Anterior cingulate cortex (tissue), 58 donors: ENCODE data around the gene HTN3.
"Not testable (repeated sequence)": the region's sequence is repeated elsewhere in the genome, so short reads cannot be mapped to it uniquely, and the experiment has no call there.

ENCODE experiments used
- DNase-seq, 58 donors: peaks; one replicate each; lab custom pipeline; 2025; lab: John Stamatoyannopoulos, UW

The HTN3 gene

GRCh38 chr4:70028159-70028558 is at the start of gene HTN3:
TSS of gene HTN3 (plus strand) at chr4:70028459. CDS start at chr4:70030741, 2,282 bp downstream.
- DNase-seq = not testable (repeated sequence)

- DNase-seq = peak in 1 of 58 donors; percentile 4
Measured at GRCh38 chr4:69984030-69984443, 44.2 kb upstream of the HTN3 start.

- DNase-seq = no peak
Measured at GRCh38 chr4:69986663-69987062, 41.6 kb upstream of the HTN3 start.

DNA sequence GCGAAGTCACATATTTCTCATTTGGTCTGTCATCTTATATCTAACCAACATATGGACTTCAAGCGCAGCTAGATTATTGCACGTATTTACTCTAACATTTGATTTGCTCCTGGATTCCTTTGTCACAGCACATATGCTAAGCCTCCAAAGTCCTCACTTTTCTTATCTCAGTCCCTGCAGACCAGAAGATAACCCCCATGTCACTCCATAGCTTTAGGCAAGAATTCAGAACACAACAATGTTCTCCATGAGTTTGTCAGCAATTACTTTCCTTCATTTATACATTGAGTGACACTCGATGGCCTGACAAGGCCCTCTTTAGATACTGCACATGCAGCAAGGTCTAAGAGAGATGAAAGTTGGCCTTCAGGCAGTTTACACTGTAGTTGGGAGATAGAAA is 37.2 kb upstream of the HTN3 start:
- no peak for DNase-seq

DNA sequence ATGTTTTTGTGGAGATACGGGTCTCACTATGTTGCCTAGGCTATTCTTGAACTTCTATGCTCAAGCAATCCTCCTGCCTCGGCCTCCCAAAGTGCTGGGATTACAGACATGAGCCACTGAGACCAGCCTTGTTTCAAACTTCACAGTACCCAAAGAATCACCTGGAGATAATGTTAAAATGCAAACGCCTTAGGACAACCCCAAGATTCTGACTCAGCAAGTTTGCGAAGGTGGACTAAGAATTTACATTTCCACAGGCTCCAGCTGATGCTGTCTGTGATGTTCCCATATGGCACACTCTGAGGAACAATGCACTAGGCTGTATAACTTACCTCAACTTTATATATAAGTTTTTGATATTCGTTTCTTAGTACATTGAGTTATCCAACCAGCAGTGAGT is 33.5 kb upstream of the HTN3 start:
- no peak for DNase-seq

GRCh38 chr4:69995526-69996016 is 32.7 kb upstream of the HTN3 start, which contains the start of gene STATH:
TSS of gene STATH (plus strand) at chr4:69995966. CDS start at chr4:69998438, 2,472 bp downstream.
- DNase-seq = no peak

DNA sequence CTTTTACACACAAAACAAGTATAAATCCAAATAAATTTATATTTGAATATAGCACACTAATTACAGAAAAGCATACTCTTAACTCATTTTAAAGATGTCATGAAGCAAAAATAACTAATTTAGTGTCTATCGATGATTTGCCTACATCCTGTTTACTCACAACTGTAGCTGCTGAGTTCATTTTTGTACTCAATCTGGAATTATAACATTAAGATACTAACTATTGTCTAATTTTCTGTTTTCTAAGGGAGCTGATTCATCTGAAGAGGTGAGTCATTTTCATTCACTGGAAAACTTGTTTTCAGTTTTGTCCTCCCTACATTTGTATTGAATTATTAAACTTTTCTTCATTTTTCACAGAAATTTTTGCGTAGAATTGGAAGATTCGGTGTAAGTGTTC is 28.8 kb upstream of the HTN3 start:
- DNase-seq = no peak

- DNase-seq = no peak
Measured at GRCh38 chr4:70000711-70001110, 27.5 kb upstream of the HTN3 start.

GRCh38 chr4:70002507-70002906 is 25.8 kb upstream of the HTN3 start:
- no peak for DNase-seq

- no peak for DNase-seq
Measured at GRCh38 chr4:70008771-70009170, 19.5 kb upstream of the HTN3 start.

GRCh38 chr4:70019006-70019405 is 9.3 kb upstream of the HTN3 start:
- not testable (repeated sequence) for DNase-seq

DNA sequence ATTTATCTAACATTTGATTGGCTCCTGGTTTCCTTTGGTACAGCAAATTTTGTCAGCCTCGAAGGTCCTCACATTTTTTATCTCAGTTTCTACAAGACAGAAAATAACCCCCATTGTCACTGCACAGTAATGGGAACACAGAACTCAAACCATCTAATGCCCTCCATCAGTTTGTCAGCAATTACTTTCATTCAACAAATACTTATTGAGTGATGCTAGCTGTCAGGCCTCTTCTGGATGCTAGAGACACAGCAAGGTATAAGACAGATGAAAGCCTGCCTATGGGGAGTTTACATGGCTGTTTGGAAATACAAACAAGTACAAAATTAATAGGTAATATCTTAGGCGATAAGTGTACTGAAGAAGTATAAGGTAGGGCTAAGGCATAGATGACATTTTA is 5.0 kb upstream of the HTN3 start:
- DNase-seq = no peak

GRCh38 chr4:70027011-70027410 is 1.2 kb upstream of the HTN3 start:
- no peak for DNase-seq

- not testable (repeated sequence) for DNase-seq
Measured at GRCh38 chr4:70037559-70037958, 9.3 kb downstream of the HTN3 start.

DNA sequence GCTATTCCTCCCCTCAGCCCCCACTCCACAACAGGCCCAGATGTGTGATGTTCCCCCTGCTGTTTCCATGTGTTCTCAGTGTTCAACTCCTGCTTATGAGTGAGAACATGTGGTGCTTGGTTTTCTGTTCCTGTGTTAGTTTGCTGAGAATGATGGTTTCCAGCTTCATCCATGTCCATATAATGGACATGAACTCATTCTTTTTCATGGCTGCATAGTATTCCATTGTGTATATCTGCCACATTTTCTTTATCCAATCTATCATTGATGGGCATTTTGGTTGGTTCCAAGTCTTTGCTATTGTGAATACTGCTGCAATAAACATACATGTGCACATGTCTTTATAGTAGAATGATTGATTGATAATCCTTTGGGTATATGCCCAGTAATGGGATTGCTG is 11.7 kb downstream of the HTN3 start:
- not testable (repeated sequence) for DNase-seq

DNA sequence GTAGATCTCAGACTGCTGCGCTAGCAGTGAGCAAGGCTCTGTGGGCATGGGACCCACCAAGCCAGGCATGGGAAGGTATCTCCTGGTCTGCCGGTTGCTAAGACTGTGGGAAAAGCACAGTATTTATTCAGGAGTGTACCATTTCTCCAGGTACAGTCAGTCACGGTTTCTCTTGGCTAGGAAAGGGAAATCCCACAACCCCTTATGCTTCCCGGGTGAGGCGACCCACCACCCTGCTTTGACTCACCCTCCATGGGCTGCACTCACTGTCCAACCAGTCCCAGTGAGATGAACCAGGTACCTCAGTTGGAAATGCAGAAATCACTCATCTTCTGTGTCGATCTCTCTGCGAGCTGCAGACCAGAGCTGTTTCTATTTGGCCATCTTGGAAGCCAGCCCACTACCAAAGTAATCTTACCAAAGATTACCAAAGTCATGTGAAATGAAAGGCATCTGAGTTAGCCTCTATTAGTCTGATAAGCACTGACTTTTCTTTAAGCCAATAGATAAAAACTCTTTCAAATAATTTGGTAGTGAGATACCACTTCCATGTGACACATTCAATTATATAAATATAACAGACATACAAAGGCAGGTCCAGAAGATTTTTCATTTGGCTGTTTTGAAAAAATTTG is 13.5 kb downstream of the HTN3 start:
- DNase-seq = no peak

DNA sequence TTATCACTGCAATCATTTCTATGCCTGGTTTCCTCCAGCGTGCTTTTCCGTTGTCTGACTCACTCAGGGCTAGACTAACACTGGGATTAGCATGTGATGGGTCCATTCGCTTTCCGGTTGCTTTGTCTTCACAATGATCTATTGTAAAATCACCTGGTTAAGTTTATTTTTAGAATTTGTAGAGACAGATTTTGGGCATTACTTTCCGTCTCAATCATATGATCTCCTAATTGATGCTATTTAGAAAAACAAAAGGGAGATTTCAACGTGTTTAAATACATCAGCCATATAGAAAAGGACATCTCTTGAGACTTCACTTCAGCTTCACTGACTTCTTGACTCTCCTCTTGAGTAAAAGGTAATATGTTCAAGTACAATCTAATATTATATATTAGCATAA is 21.9 kb downstream of the HTN3 start, which contains the start of gene HTN1:
Gene HTN1 (plus strand): TSS at position 301 of the 400 bp plus-strand sequence. CDS start 2,639 bp downstream, outside the sequence.
- not testable (repeated sequence) for DNase-seq

DNA sequence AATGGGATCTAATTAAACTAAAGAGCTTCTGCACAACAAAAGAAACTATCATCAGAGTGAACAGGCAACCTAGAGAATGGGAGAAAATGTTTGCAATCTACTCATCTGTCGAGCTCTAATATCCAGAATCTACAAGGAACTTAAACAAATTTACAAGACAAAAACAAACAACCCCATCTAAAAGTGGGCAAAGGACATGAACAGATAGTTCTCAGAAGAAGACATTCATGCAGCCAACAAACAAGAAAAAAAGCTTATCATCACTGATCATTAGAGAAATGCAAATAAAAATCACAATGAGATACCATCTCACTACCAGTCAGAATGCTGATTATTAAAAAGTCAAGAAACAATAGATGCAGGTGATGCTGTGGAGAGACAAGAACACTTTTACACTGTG is 28.3 kb downstream of the HTN3 start:
- DNase-seq = not testable (repeated sequence)

- DNase-seq = no peak
Measured at GRCh38 chr4:70057651-70058050, 29.4 kb downstream of the HTN3 start.

- DNase-seq = no peak
Measured at GRCh38 chr4:70059149-70059548, 30.9 kb downstream of the HTN3 start.

- DNase-seq = no peak
Measured at GRCh38 chr4:70062000-70062399, 33.7 kb downstream of the HTN3 start.

- no peak for DNase-seq
Measured at GRCh38 chr4:70080205-70080604, 51.9 kb downstream of the HTN3 start.
